Putamen (tissue), 1 donor: ENCODE data around the gene MYF6.
"Not testable (repeated sequence)": the region's sequence is repeated elsewhere in the genome, so short reads cannot be mapped to it uniquely, and the experiment has no call there.

Experiments used
- DNase-seq: peaks from one replicate; pipeline ENCODE4 v3.0.0-alpha.2; 2016; ENCODE audit warnings: low spot score

Gene MYF6

GRCh38 chr12:80707126-80707829, at the start of gene MYF6:
TSS of gene MYF6 (plus strand) at chr12:80707634. CDS start at chr12:80707720, 86 bp downstream.
- DNase-seq, result no peak

- no peak for DNase-seq
Observed at GRCh38 chr12:80659512-80660063, 47.8 kb upstream of the MYF6 start.

GRCh38 chr12:80662586-80662985, 44.8 kb upstream of the MYF6 start:
- no peak for DNase-seq

- DNase-seq, result no peak
Observed at GRCh38 chr12:80670214-80670613, 37.2 kb upstream of the MYF6 start.

- not testable (repeated sequence) for DNase-seq
Observed at GRCh38 chr12:80676042-80676636, 31.3 kb upstream of the MYF6 start.

- no peak for DNase-seq
Observed at GRCh38 chr12:80676856-80677255, 30.6 kb upstream of the MYF6 start.

GRCh38 chr12:80677994-80678393, 29.4 kb upstream of the MYF6 start:
- no peak for DNase-seq

GRCh38 chr12:80679346-80680131, 27.9 kb upstream of the MYF6 start:
- no peak for DNase-seq

GRCh38 chr12:80681287-80681686, 26.1 kb upstream of the MYF6 start:
- DNase-seq, result no peak

- no peak for DNase-seq
Observed at GRCh38 chr12:80681786-80682185, 25.6 kb upstream of the MYF6 start.

- no peak for DNase-seq
Observed at GRCh38 chr12:80684077-80684495, 23.3 kb upstream of the MYF6 start.

- DNase-seq, result no peak
Observed at GRCh38 chr12:80690090-80690489, 17.3 kb upstream of the MYF6 start.

GRCh38 chr12:80690513-80690912, 16.9 kb upstream of the MYF6 start:
- DNase-seq, result no peak

- DNase-seq, result no peak
Observed at GRCh38 chr12:80692114-80692513, 15.3 kb upstream of the MYF6 start.

- no peak for DNase-seq
Observed at GRCh38 chr12:80697270-80697887, 10.1 kb upstream of the MYF6 start.

GRCh38 chr12:80698256-80698655, 9.2 kb upstream of the MYF6 start:
- no peak for DNase-seq

GRCh38 chr12:80698847-80699542, 8.4 kb upstream of the MYF6 start:
- no peak for DNase-seq

- no peak for DNase-seq
Observed at GRCh38 chr12:80700327-80700726, 7.1 kb upstream of the MYF6 start.

GRCh38 chr12:80701388-80701787, 6.0 kb upstream of the MYF6 start:
- no peak for DNase-seq

- DNase-seq, result peak; percentile 77
Observed at GRCh38 chr12:80702889-80703805, 4.3 kb upstream of the MYF6 start.

GRCh38 chr12:80704420-80704819, 3.0 kb upstream of the MYF6 start:
- DNase-seq, result no peak
